ENCODE results near the gene RBM47. TPM values are rescaled to one million over a fixed set of nuclear protein-coding genes. Genes with fewer than 3 reads are reported as not detected.

RBM47 gene
- total RNA-seq = 100 to 1,000 TPM; 182 to 423 (median 320) TPM

DNA sequence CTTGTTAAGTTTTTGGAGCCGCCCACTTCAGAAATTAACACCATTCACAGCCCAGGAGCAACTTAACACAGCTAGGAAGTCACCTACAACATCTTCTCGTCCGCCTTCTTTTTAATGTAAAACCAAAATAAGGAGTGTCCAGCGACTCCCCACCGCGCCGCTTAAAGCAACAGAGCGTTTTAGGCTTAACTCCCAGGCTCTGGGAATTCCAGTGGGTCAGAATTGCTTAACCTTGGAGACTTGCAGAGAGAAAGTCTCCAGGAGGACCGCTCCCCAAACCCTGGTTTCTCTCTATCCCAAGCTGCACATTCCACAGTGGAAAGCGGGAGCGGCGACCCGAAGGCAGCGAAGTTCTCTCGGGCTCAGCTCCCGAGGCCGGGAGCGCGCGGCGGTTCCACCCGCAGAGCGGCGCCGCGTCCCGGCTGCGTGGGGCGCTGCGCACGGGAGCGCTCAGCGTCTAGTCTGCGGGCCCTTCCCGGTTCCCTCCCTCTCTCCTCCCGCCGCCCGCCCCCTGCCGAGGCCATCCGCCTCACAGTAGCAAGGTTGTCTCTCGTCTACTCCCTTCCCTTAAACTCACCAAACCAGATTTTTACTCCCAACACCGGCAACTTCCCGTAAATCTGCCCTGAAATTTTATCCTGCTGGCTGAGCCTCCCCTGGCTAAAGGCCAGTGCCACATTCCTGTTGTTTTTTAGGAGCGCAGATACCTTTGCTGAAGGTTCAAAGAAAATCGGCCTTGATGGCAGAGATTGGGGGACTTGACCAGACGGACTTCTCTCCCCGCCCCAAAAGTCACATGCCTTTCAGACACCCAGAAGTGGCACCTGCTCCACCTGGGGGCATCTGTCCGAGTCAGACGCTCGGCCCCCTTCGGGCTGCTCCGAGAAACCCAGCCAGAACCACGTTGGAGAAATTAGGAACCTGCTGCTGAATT lies at the start of gene RBM47:
TSS of gene RBM47 (minus strand) at position 464 of the 934 bp plus-strand sequence. CDS start 190,971 bp downstream, outside the sequence.
- Histone ChIP-seq H3K36me3 (no peaks in the 10 kb centered on the region), H3K27me3 (no peaks in the 10 kb centered on the region), H3K4me1 (peaks cover 0 to 5% (median 0%) of the 10 kb centered on the region in 4 donors), H3K9me3 (no peaks in the 10 kb centered on the region), H3K4me3 (peak within 1 kb of the TSS; percentile 47 to 74 (median 62)), H3K27ac (peak within 1 kb of the TSS; percentile 78 to 87 (median 79))
- peak; percentile 68 to 86 (median 86) for DNase-seq
- TF ChIP-seq CTCF (IDR thresholded peaks at IDR 0.05) (peak in 3 of 6 experiments; percentile 12 to 39 (median 26)), POLR2A (IDR thresholded peaks at IDR 0.05) (peak; percentile 49 to 66)

DNA sequence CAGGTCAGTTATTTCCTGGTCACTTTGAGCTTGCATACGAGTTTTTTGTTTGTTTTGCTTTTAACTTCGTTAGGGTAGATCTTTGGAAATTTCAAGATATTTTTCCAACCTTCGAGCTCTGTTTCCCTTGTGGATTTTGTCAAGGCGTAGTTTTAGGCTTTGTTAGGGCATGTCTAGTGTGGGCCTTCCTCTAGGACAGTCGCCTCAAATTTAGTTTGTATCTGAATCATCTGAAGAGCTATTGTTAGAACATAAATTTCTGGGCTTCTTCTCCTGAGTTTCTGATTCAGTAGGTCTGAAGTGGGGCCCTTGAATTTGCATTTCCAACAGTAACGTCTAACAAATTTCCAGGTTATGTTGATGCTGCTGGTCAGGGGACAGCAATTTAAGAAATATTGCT lies 48.8 kb upstream of the RBM47 start:
- H3K27me3 ChIP-seq = no peaks in the 10 kb centered on the region
- H3K4me3 ChIP-seq = no peak overlapping the region
- no peaks in the 10 kb centered on the region for H3K9me3 ChIP-seq
- TF ChIP-seq CTCF (IDR thresholded peaks at IDR 0.05) = no peak
- no peak for TF ChIP-seq POLR2A (IDR thresholded peaks at IDR 0.05)
- no peaks in the 10 kb centered on the region for H3K4me1 ChIP-seq
- H3K36me3 ChIP-seq = no peaks in the 10 kb centered on the region
- no peak overlapping the region for H3K27ac ChIP-seq
- DNase-seq = no peak

GRCh38 chr4:40675166-40675565 lies 45.5 kb upstream of the RBM47 start:
- Histone ChIP-seq H3K36me3 (no peaks in the 10 kb centered on the region), H3K27me3 (no peaks in the 10 kb centered on the region), H3K4me1 (no peaks in the 10 kb centered on the region), H3K4me3 (no peak overlapping the region), H3K27ac (no peak overlapping the region), H3K9me3 (no peaks in the 10 kb centered on the region)
- no peak for DNase-seq
- TF ChIP-seq CTCF (IDR thresholded peaks at IDR 0.05) (no peak), POLR2A (IDR thresholded peaks at IDR 0.05) (no peak)

GRCh38 chr4:40672528-40673522 lies 43.2 kb upstream of the RBM47 start:
- Histone ChIP-seq H3K27ac (peak overlapping the region in 1 of 4 donors; percentile 31), H3K4me1 (no peaks in the 10 kb centered on the region), H3K27me3 (no peaks in the 10 kb centered on the region), H3K9me3 (no peaks in the 10 kb centered on the region), H3K4me3 (no peak overlapping the region), H3K36me3 (no peaks in the 10 kb centered on the region)
- TF ChIP-seq CTCF (IDR thresholded peaks at IDR 0.05) = no peak
- TF ChIP-seq POLR2A (IDR thresholded peaks at IDR 0.05) = no peak
- DNase-seq = peak in 1 of 3 donors; percentile 46

GRCh38 chr4:40669504-40669903 lies 39.8 kb upstream of the RBM47 start:
- H3K4me3 ChIP-seq = no peak overlapping the region
- H3K27ac ChIP-seq = no peak overlapping the region
- peak in 1 of 3 donors; percentile 18 for DNase-seq
- no peaks in the 10 kb centered on the region for H3K9me3 ChIP-seq
- TF ChIP-seq CTCF (IDR thresholded peaks at IDR 0.05) = no peak
- no peak for TF ChIP-seq POLR2A (IDR thresholded peaks at IDR 0.05)
- H3K36me3 ChIP-seq = no peaks in the 10 kb centered on the region
- H3K4me1 ChIP-seq = no peaks in the 10 kb centered on the region
- no peaks in the 10 kb centered on the region for H3K27me3 ChIP-seq

Data from Peyer's patch (tissue), 4 donors.